ENCODE results near the gene ADAM11. TPM values are rescaled to one million over a fixed set of nuclear protein-coding genes. Genes with fewer than 3 reads are reported as not detected.

ADAM11 gene
- total RNA-seq, 4 donors from 2014 or later: 1.5 to 2.5 (median 2.3) TPM; not detected in 1

- DNase-seq (ENCODE audit: low spot score in 2 of 2): no peak
- intact Hi-C loops (cut with DNase I; ENCODE audit: low total_unique reads): no loop called here
- H3K4me3 ChIP-seq (ENCODE audit: low read depth, poor library complexity, severe bottlenecking): no peak overlapping the region
- 67 to 75% methylated on average over 11 to 12 of the region's 13 CpGs for WGBS, 2 donors
- TF ChIP-seq POLR2A (IDR thresholded peaks at IDR 0.05): no peak
- TF ChIP-seq CTCF (IDR thresholded peaks at IDR 0.05): no peak
Observed at GRCh38 chr17:44760474-44761308, 1.9 kb downstream of the ADAM11 start.

GRCh38 chr17:44761932-44762810 is 3.4 kb downstream of the ADAM11 start:
- WGBS, 2 donors: 75% methylated on average over 17 of the region's 17 CpGs
- intact Hi-C loops (cut with DNase I; ENCODE audit: low total_unique reads): no loop called here
- TF ChIP-seq POLR2A (IDR thresholded peaks at IDR 0.05) (no peak), CTCF (IDR thresholded peaks at IDR 0.05) (no peak)
- DNase-seq (ENCODE audit: low spot score in 2 of 2): no peak
- no peak overlapping the region for H3K4me3 ChIP-seq (ENCODE audit: low read depth, poor library complexity, severe bottlenecking)

GRCh38 chr17:44763170-44763569 is 4.4 kb downstream of the ADAM11 start:
- 81 to 87% methylated on average over 5 of the region's 5 CpGs for WGBS, 2 donors
- TF ChIP-seq CTCF (IDR thresholded peaks at IDR 0.05) (no peak), POLR2A (IDR thresholded peaks at IDR 0.05) (no peak)
- intact Hi-C loops (cut with DNase I; ENCODE audit: low total_unique reads): no loop called here
- no peak overlapping the region for H3K4me3 ChIP-seq (ENCODE audit: low read depth, poor library complexity, severe bottlenecking)
- no peak for DNase-seq (ENCODE audit: low spot score in 2 of 2)

- H3K4me3 ChIP-seq (ENCODE audit: low read depth, poor library complexity, severe bottlenecking): no peak overlapping the region
- no peak for DNase-seq (ENCODE audit: low spot score in 2 of 2)
- TF ChIP-seq CTCF (IDR thresholded peaks at IDR 0.05): no peak
- TF ChIP-seq POLR2A (IDR thresholded peaks at IDR 0.05): no peak
- intact Hi-C loops (cut with DNase I; ENCODE audit: low total_unique reads): no loop called here
- WGBS, 2 donors: 65 to 67% methylated on average over 11 of the region's 11 CpGs
Observed at GRCh38 chr17:44765965-44766364, 7.2 kb downstream of the ADAM11 start.

- TF ChIP-seq CTCF (IDR thresholded peaks at IDR 0.05): no peak
- TF ChIP-seq POLR2A (IDR thresholded peaks at IDR 0.05): no peak
- intact Hi-C loops (cut with DNase I; ENCODE audit: low total_unique reads): no loop called here
- H3K4me3 ChIP-seq (ENCODE audit: low read depth, poor library complexity, severe bottlenecking): no peak overlapping the region
- no peak for DNase-seq (ENCODE audit: low spot score in 2 of 2)
- 50 to 55% methylated on average over 8 of the region's 8 CpGs for WGBS, 2 donors
Observed at GRCh38 chr17:44766409-44767038, 7.7 kb downstream of the ADAM11 start.
